Measurements from ENCODE around the gene IQUB.
A peak's percentile ranks its signal among the peaks of the same experiment; 100 is the strongest.
"Not testable (repeated sequence)": the region's sequence is repeated elsewhere in the genome, so short reads cannot be mapped to it uniquely, and the experiment has no call there.

The IQUB gene

GRCh38 chr7:123534383-123535260, at the start of gene IQUB:
IQUB (minus strand) TSS chr7:123534595; CDS start chr7:123512340, 22,255 bp downstream.
- DNase-seq (ENCODE audit: low read depth) = peak; percentile 92

- no peak for DNase-seq (ENCODE audit: low read depth)
Measured at GRCh38 chr7:123583821-123584220, 49.4 kb upstream of the IQUB start.

GRCh38 chr7:123581162-123581459, 46.7 kb upstream of the IQUB start:
- no peak for DNase-seq (ENCODE audit: low read depth)

GRCh38 chr7:123580406-123581161, 46.2 kb upstream of the IQUB start:
- no peak for DNase-seq (ENCODE audit: low read depth)

GRCh38 chr7:123579416-123579815, 45.0 kb upstream of the IQUB start:
- DNase-seq (ENCODE audit: low read depth) = no peak

GRCh38 chr7:123573896-123574467, 39.6 kb upstream of the IQUB start:
- DNase-seq (ENCODE audit: low read depth) = no peak

- no peak for DNase-seq (ENCODE audit: low read depth)
Measured at GRCh38 chr7:123573341-123573740, 38.9 kb upstream of the IQUB start.

- DNase-seq (ENCODE audit: low read depth) = no peak
Measured at GRCh38 chr7:123571684-123572083, 37.3 kb upstream of the IQUB start.

GRCh38 chr7:123571187-123571586, 36.8 kb upstream of the IQUB start:
- DNase-seq (ENCODE audit: low read depth) = no peak

- no peak for DNase-seq (ENCODE audit: low read depth)
Measured at GRCh38 chr7:123570390-123571182, 36.2 kb upstream of the IQUB start.

GRCh38 chr7:123569352-123570010, 35.1 kb upstream of the IQUB start:
- DNase-seq (ENCODE audit: low read depth) = no peak

GRCh38 chr7:123562121-123562520, 27.7 kb upstream of the IQUB start:
- no peak for DNase-seq (ENCODE audit: low read depth)

- no peak for DNase-seq (ENCODE audit: low read depth)
Measured at GRCh38 chr7:123558289-123558874, 24.0 kb upstream of the IQUB start.

- DNase-seq (ENCODE audit: low read depth) = peak; percentile 96
Measured at GRCh38 chr7:123557398-123558288, 23.2 kb upstream of the IQUB start, which contains the start of gene NDUFA5. NDUFA5 (minus strand) TSS chr7:123557818; CDS start chr7:123557795, 23 bp downstream.

GRCh38 chr7:123557016-123557397, 22.6 kb upstream of the IQUB start:
- DNase-seq (ENCODE audit: low read depth) = no peak

- no peak for DNase-seq (ENCODE audit: low read depth)
Measured at GRCh38 chr7:123555484-123555883, 21.1 kb upstream of the IQUB start.

GRCh38 chr7:123553159-123553558, 18.8 kb upstream of the IQUB start:
- DNase-seq (ENCODE audit: low read depth) = no peak

- no peak for DNase-seq (ENCODE audit: low read depth)
Measured at GRCh38 chr7:123552641-123553040, 18.2 kb upstream of the IQUB start.

GRCh38 chr7:123552134-123552533, 17.7 kb upstream of the IQUB start:
- DNase-seq (ENCODE audit: low read depth) = not testable (repeated sequence)

GRCh38 chr7:123548406-123548805, 14.0 kb upstream of the IQUB start:
- no peak for DNase-seq (ENCODE audit: low read depth)
